SK-N-SH treated with all-trans-retinoic acid at 6 μM for 48 hours (cell line): ENCODE data around the gene PER1.

Source experiments
- ATAC-seq: fragments of 200-7000 bp; cut with Tn5 transposase; 3 replicates; pipeline ENCODE4 v1.9.1; 2020; ENCODE audit warnings: mild to moderate bottlenecking, moderate library complexity
- ARNTL ChIP-seq: fragments of 450-650 bp; formaldehyde crosslinking; IDR thresholded peaks from 2 replicates; pipeline ENCODE4 v1.5.0; 2020; ENCODE audit warnings: low read depth, mild to moderate bottlenecking, moderate library complexity, borderline replicate concordance
- BACH2 ChIP-seq: fragments of 250-450 bp; sonication (Bioruptor Pico); IDR thresholded peaks from 2 replicates; pipeline ENCODE4 v1.9.0; 2021; ENCODE audit warnings: mild to moderate bottlenecking, borderline replicate concordance
- CSRNP3 ChIP-seq: fragments of 250-450 bp; sonication (Bioruptor Pico); IDR thresholded peaks from 2 replicates; pipeline ENCODE4 v1.5.1; 2021; ENCODE audit warnings: mild to moderate bottlenecking, moderate library complexity
- ESRRG ChIP-seq: fragments of 250-450 bp; sonication (Bioruptor Pico); IDR thresholded peaks from 2 replicates; pipeline ENCODE4 v1.6.1; 2021; ENCODE audit warnings: mild to moderate bottlenecking
- GLIS3 ChIP-seq: fragments of 250-450 bp; sonication (Bioruptor Pico); IDR thresholded peaks from 2 replicates; pipeline ENCODE4 v1.5.0; 2020; ENCODE audit warnings: mild to moderate bottlenecking, moderate library complexity
- ISL1 ChIP-seq: fragments of 250-450 bp; sonication (Bioruptor Pico); IDR thresholded peaks from 2 replicates; pipeline ENCODE4 v2.1.2; 2022; ENCODE audit warnings: mild to moderate bottlenecking, moderate library complexity
- OSR1 ChIP-seq: fragments of 250-450 bp; sonication (Bioruptor Pico); IDR thresholded peaks from 2 replicates; pipeline ENCODE4 v1.8.0; 2022; ENCODE audit warnings: moderate library complexity, mild to moderate bottlenecking, inconsistent platforms
- PATZ1 ChIP-seq: fragments of 250-450 bp; sonication (Bioruptor Pico); IDR thresholded peaks from 2 replicates; pipeline ENCODE4 v1.8.0; 2020; ENCODE audit warnings: mild to moderate bottlenecking, moderate library complexity, borderline replicate concordance
- PPARA ChIP-seq: fragments of 250-450 bp; sonication (Bioruptor Pico); IDR thresholded peaks from 2 replicates; pipeline ENCODE4 v1.5.0; 2020; ENCODE audit warnings: mild to moderate bottlenecking, borderline replicate concordance
- SNAI2 ChIP-seq: fragments of 250-450 bp; sonication (Bioruptor Pico); IDR thresholded peaks from 2 replicates; pipeline ENCODE4 v1.5.0; 2020; ENCODE audit warnings: mild to moderate bottlenecking, moderate library complexity
- TOX ChIP-seq: fragments of 250-450 bp; sonication (Bioruptor Pico); IDR thresholded peaks from 2 replicates; pipeline ENCODE4 v1.8.0; 2021; ENCODE audit warnings: mild to moderate bottlenecking, moderate library complexity, borderline replicate concordance
- ZC3H10 ChIP-seq: fragments of 250-450 bp; sonication (Bioruptor Pico); IDR thresholded peaks from 2 replicates; pipeline ENCODE4 v1.5.1; 2021; ENCODE audit warnings: mild to moderate bottlenecking, moderate library complexity
- ZFP3 ChIP-seq: fragments of 250-450 bp; sonication (Bioruptor Pico); IDR thresholded peaks from 2 replicates; pipeline ENCODE4 v1.5.0; 2020; ENCODE audit warnings: mild to moderate bottlenecking, moderate library complexity
- ZFP30 ChIP-seq: fragments of 450-650 bp; formaldehyde crosslinking; IDR thresholded peaks from 2 replicates; pipeline ENCODE4 v1.5.0; 2022; ENCODE audit warnings: mild to moderate bottlenecking, moderate library complexity
- ZNF565 ChIP-seq: fragments of 450-650 bp; formaldehyde crosslinking; conservative IDR thresholded peaks from 2 replicates; pipeline ENCODE4 v1.5.0; 2020; ENCODE audit warnings: low read depth, mild to moderate bottlenecking, moderate library complexity
- ZNF70 ChIP-seq: fragments of 450-650 bp; formaldehyde crosslinking; IDR thresholded peaks from 2 replicates; pipeline ENCODE4 v1.5.0; 2020; ENCODE audit warnings: mild to moderate bottlenecking, moderate library complexity
- TF ChIP-seq, protein P1 (sequence below): fragments of 250-450 bp; sonication (Bioruptor Pico); IDR thresholded peaks from 2 replicates; pipeline ENCODE4 v1.5.1; 2020; ENCODE audit warnings: low read depth, mild to moderate bottlenecking, moderate library complexity
- TF ChIP-seq, protein P2 (sequence below): fragments of 250-450 bp; sonication (Bioruptor Pico); IDR thresholded peaks from 2 replicates; pipeline ENCODE4 v1.5.0; 2020; ENCODE audit warnings: mild to moderate bottlenecking, moderate library complexity

The PER1 gene

DNA sequence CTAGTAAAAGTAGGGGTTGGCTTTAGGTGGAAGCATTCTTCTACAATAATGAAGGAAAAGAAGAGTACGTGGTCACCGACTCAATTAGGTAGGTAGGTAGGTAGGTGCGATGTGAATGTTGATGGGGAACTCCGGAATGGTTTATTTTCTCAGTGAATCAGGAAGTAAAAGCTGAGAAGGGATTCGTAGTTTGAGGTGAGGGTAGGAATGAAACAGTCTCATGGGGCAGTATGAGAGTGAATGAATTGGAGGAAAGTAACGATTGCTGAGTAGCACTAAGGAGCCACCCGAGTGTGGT is 13.9 kb downstream of the PER1 start:
- TF ChIP-seq ZNF565 (CRISPR knock-in tag) (no peak), CSRNP3 (no peak), PPARA (CRISPR knock-in tag) (no peak)
- no peak for ATAC-seq

DNA sequence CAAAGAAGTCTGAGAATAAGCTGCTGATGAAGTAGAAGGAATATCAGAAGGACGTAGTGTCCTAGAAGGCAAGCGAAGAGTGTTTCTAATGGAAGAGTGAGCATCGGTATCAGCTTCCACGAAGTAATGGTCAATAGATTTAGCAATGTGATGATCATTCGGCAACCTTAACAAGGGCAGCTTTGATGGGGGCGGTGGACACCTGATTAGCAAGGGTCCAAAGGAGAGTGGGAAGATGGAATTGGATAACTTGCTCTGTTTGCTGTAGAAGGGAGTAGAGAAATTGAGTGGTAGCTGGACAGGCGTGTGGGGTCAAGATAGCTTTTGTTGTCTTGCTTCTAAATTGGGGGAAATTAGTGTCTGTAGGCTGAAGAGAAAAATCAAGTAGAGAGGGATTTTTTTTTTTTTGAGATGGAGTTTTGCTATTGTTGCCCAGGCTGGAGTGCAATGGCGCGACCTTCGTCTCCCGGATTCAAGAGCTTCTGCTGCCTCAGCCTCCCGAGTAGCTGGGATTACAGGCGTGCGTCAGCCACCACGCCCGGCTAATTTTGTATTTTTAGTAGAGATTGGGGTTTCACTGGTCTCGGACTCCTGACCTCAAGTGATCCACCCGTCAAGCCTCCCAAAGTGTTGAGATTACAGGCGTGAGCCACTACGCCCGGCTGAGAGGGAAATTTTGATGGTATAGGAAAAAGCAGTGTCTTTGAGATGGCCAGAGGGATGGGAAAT is 14.4 kb downstream of the PER1 start:
- no peak for ATAC-seq
- TF ChIP-seq ARNTL (CRISPR knock-in tag) (no peak), ZNF70 (CRISPR knock-in tag) (no peak), ZFP3 (no peak), ISL1 (CRISPR knock-in tag) (no peak), ESRRG (CRISPR knock-in tag) (no peak), OSR1 (CRISPR knock-in tag) (no peak), GLIS3 (CRISPR knock-in tag) (no peak), BACH2 (no peak), TOX (no peak), SNAI2 (CRISPR knock-in tag) (no peak), ZFP30 (no peak)
- TF ChIP-seq, protein P1, sequence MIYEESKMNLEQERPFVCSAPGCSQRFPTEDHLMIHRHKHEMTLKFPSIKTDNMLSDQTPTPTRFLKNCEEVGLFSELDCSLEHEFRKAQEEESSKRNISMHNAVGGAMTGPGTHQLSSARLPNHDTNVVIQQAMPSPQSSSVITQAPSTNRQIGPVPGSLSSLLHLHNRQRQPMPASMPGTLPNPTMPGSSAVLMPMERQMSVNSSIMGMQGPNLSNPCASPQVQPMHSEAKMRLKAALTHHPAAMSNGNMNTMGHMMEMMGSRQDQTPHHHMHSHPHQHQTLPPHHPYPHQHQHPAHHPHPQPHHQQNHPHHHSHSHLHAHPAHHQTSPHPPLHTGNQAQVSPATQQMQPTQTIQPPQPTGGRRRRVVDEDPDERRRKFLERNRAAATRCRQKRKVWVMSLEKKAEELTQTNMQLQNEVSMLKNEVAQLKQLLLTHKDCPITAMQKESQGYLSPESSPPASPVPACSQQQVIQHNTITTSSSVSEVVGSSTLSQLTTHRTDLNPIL (CRISPR knock-in tag), result no peak

GRCh38 chr17:8133941-8134340 is 18.3 kb downstream of the PER1 start:
- TF ChIP-seq ZFP3, result no peak
- TF ChIP-seq GLIS3 (CRISPR knock-in tag), result no peak
- TF ChIP-seq ARNTL (CRISPR knock-in tag), result no peak
- no peak for ATAC-seq

DNA sequence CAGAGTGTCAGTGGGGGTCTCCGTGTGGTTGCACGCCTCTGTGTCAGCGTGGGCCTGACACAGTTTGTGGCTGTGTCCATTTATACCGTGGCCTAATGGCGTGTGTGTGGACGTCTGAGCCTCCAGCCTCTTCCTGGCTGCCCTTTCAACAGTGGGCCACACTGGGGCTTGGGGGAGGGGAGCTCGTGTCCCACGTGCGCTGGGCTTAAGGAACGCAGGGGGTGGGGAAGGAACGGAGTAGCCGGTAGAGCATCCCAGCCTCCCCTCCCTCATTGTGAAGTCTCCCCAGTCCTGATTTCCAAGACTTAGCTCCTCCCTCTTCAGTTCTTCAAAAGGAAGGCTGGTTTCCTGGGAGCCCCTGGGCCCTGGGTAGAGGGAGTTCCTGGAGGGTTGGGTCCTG is 18.8 kb downstream of the PER1 start:
- ATAC-seq, result no peak

DNA sequence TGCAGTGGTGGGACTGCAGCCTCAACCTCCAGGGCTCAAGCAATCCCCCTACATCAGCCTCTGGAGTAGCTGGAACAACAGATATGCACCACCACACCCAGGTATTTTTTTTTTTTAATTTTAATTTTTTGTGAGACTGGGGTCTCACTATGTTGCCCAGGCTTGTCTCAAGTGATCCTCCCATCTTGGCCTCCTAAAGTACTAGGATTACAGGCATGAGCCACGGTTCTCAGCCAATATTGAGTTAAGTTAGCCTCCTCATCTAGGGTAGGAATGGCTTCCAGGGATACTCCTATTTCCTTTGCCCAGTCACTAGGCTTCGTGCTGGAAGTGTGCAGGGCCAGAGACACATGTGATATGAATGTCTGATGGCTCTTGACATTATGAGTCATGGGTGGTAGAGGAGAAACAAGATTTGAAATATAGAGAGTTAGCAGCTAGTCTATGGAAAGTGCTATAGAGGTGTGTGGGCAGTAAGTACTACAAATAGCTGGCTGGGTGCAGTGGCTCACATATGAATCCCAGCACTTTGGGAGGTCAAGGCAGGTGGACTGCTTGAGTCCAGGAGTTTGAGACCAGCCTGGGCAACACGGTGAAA is 20.3 kb downstream of the PER1 start:
- no peak for ATAC-seq
- TF ChIP-seq ARNTL (CRISPR knock-in tag), result no peak
- TF ChIP-seq, protein P2, sequence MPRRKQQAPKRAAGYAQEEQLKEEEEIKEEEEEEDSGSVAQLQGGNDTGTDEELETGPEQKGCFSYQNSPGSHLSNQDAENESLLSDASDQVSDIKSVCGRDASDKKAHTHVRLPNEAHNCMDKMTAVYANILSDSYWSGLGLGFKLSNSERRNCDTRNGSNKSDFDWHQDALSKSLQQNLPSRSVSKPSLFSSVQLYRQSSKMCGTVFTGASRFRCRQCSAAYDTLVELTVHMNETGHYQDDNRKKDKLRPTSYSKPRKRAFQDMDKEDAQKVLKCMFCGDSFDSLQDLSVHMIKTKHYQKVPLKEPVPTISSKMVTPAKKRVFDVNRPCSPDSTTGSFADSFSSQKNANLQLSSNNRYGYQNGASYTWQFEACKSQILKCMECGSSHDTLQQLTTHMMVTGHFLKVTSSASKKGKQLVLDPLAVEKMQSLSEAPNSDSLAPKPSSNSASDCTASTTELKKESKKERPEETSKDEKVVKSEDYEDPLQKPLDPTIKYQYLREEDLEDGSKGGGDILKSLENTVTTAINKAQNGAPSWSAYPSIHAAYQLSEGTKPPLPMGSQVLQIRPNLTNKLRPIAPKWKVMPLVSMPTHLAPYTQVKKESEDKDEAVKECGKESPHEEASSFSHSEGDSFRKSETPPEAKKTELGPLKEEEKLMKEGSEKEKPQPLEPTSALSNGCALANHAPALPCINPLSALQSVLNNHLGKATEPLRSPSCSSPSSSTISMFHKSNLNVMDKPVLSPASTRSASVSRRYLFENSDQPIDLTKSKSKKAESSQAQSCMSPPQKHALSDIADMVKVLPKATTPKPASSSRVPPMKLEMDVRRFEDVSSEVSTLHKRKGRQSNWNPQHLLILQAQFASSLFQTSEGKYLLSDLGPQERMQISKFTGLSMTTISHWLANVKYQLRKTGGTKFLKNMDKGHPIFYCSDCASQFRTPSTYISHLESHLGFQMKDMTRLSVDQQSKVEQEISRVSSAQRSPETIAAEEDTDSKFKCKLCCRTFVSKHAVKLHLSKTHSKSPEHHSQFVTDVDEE (CRISPR knock-in tag), result no peak
- TF ChIP-seq ZFP30, result no peak
- TF ChIP-seq PATZ1 (CRISPR knock-in tag), result no peak
- no peak for TF ChIP-seq ISL1 (CRISPR knock-in tag)
- no peak for TF ChIP-seq PPARA (CRISPR knock-in tag)
- no peak for TF ChIP-seq ZC3H10 (CRISPR knock-in tag)
- TF ChIP-seq ZFP3, result no peak
- TF ChIP-seq GLIS3 (CRISPR knock-in tag), result no peak
- TF ChIP-seq ZNF70 (CRISPR knock-in tag), result no peak
- TF ChIP-seq CSRNP3, result no peak
- TF ChIP-seq BACH2, result no peak

More for the DNA sequence above, 18.8 kb downstream of the PER1 start:
- TF ChIP-seq ZC3H10 (CRISPR knock-in tag), result no peak
